ENCODE results near the gene NDST4. TPM values are rescaled to one million over a fixed set of nuclear protein-coding genes. Genes with fewer than 3 reads are reported as not detected.

Gene NDST4
- total RNA-seq, 1 experiment from 2014 or later = not detected

DNA sequence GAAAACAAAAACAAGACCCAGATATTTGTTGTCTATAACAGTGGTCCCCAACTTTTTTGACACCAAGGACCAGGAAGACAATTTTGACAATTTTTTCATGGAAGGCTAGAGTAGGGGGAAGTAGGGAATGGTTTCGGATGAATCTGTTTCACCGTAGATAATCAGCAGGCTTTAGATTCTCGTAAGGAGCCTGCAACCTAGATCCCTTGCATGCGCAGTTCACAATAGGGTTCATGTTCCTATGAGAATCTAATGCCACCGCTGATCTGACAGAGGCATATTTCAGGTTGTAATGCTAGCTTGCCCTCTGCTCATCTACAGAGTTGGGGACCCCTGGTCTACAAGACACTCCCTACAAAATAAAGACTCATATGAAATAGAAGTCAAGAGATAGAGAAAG, 229.8 kb downstream of the NDST4 start:
- Histone ChIP-seq H3K4me2 (ENCODE audit: insufficient read depth, insufficient read length, low read length) (no peak overlapping the region), H3K56ac (ENCODE audit: insufficient read length, low read depth, low read length) (no peak overlapping the region), H3K27ac (ENCODE audit: insufficient read length, low read depth, low read length) (no peak overlapping the region), H2AFZ (ENCODE audit: low read length) (no peak overlapping the region), H3K27me3 (ENCODE audit: insufficient read depth, low read length) (no peaks in the 10 kb centered on the region), H2BK15ac (ENCODE audit: low read depth, low read length) (no peak overlapping the region), H3K14ac (ENCODE audit: insufficient read depth, low read length) (no peak overlapping the region), H3K4me1 (ENCODE audit: insufficient read depth, low read length) (no peaks in the 10 kb centered on the region), H4K5ac (ENCODE audit: insufficient read length, low read depth, low read length) (no peak overlapping the region), H3K18ac (ENCODE audit: insufficient read length, low read depth, low read length) (no peak overlapping the region), H3K79me1 (ENCODE audit: insufficient read depth, low read depth, low read length, poor library complexity, severe bottlenecking) (no peaks in the 10 kb centered on the region), H3T11ph (ENCODE audit: low read length) (no peak overlapping the region), H2BK20ac (ENCODE audit: low read depth, low read length, poor library complexity, severe bottlenecking) (no peak overlapping the region), H3K9ac (ENCODE audit: extremely low read depth, insufficient read length, low read length) (no peak overlapping the region), H2AK5ac (ENCODE audit: insufficient read length, low read length) (no peak overlapping the region), H4K91ac (ENCODE audit: insufficient read length, low read depth, low read length) (no peak overlapping the region), H4K20me1 (ENCODE audit: control insufficient read depth, insufficient read depth, insufficient read length) (no peaks in the 10 kb centered on the region), H3K23me2 (ENCODE audit: insufficient read length, low read depth, low read length, poor library complexity, severe bottlenecking) (no peaks in the 10 kb centered on the region), H2BK120ac (ENCODE audit: low read depth, low read length, poor library complexity, severe bottlenecking) (no peak overlapping the region), H3K4ac (ENCODE audit: low read depth, low read length) (no peak overlapping the region), H3K23ac (ENCODE audit: insufficient read length, low read depth, low read length) (no peak overlapping the region), H4K8ac (replicated peaks; ENCODE audit: insufficient read length, low read depth, low read length) (no peak overlapping the region), H3K9me3 (ENCODE audit: control insufficient read depth, low read depth, low read length) (no peaks in the 10 kb centered on the region), H2BK12ac (ENCODE audit: insufficient read length, low read depth, low read length) (no peak overlapping the region), H3K79me2 (ENCODE audit: insufficient read depth, low read length) (no peaks in the 10 kb centered on the region), H2BK5ac (ENCODE audit: insufficient read length, low read length) (no peak overlapping the region)
- Mint-ChIP-seq H3K9me3 (no peaks in the 10 kb centered on the region), H3K36me3 (ENCODE audit: insufficient read depth in 1 of 3, low read depth in 3 of 3) (no peaks in the 10 kb centered on the region), H3K4me3 (no peak overlapping the region), H3K27ac (no peak overlapping the region), H3K4me1 (peaks cover 4 to 6% of the 10 kb centered on the region in 2 experiments), H3K27me3 (ENCODE audit: low read depth) (no peaks in the 10 kb centered on the region)
- TF ChIP-seq, protein P1, sequence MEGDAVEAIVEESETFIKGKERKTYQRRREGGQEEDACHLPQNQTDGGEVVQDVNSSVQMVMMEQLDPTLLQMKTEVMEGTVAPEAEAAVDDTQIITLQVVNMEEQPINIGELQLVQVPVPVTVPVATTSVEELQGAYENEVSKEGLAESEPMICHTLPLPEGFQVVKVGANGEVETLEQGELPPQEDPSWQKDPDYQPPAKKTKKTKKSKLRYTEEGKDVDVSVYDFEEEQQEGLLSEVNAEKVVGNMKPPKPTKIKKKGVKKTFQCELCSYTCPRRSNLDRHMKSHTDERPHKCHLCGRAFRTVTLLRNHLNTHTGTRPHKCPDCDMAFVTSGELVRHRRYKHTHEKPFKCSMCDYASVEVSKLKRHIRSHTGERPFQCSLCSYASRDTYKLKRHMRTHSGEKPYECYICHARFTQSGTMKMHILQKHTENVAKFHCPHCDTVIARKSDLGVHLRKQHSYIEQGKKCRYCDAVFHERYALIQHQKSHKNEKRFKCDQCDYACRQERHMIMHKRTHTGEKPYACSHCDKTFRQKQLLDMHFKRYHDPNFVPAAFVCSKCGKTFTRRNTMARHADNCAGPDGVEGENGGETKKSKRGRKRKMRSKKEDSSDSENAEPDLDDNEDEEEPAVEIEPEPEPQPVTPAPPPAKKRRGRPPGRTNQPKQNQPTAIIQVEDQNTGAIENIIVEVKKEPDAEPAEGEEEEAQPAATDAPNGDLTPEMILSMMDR (conservative IDR thresholded peaks at IDR 0.05) = no peak
- WGBS (ENCODE audit: extremely low coverage, insufficient read length, low lambda C conversion rate) = no CpG with 5 or more reads among the region's 5 CpGs
- DNase-seq = no peak

Measured in H9 (cell line).